GM10266 (cell line): ENCODE results near the gene ARPIN.

Experiments used
- DNase-seq: peaks from one replicate; pipeline ENCODE4 v3.0.0; 2012; ENCODE audit errors: extremely low spot score
- CTCF ChIP-seq: IDR thresholded peaks from 2 replicates; pipeline ENCODE4 v1.5.1; 2012; ENCODE audit warnings: mild to moderate bottlenecking, low read depth; ENCODE audit not compliant: control insufficient read depth, insufficient read depth; ENCODE audit errors: missing control alignments

ARPIN gene

DNA sequence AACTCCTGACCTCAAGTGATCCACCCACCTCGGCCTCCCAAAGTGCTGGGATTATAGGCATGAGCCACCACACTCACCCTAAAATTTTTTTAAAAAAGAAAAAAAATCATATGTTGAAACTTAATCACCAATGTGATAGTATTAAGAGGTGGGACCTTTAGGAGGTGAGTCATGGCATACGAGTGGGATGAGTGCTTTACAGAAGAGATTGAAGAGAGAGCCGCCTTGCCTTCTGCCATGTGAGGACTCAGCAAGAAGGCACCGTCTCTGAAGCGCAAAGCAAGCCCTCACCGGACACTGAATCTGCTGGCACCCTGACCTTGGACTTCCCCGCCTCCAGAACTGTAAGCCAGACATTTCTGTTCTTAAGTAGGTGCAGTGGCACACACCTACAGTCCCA lies 5.5 kb downstream of the ARPIN start:
- DNase-seq: no peak
- no peak for TF ChIP-seq CTCF

GRCh38 chr15:89905846-89906378 lies 6.8 kb downstream of the ARPIN start:
- no peak for TF ChIP-seq CTCF
- no peak for DNase-seq

DNA sequence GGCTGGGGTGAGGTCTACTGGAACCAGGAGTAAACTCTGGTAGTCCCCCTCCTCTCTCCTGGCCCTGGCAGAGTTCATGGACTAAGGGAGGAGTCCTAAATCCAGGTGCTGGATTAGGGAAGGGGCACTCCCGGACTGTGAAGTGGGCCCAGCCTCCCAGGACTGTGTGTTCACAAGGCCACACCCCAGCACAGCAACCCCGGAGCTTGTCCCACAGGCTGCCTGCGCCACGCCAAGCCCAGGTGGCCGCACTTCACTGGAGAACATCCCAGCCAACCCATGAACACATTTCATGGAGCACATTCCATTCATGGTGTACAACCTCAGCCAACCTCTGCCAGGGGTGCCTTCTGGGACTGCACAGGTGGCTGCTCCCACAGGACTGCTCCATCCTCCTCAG lies 8.2 kb downstream of the ARPIN start:
- no peak for DNase-seq
- TF ChIP-seq CTCF: no peak

DNA sequence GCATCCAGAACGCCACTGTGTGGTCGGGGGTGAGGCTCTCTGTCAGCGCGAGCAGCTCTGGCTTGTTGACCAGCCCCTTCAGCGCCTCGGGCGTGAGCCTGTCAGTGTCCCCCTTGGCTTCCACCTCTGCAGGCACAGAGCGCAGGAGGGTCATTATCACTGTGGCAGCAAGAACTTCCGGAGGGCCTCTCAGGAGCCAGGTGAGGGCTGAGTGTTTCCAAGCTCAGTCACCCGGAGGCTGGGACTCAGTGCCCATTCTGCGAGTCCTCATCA lies 9.0 kb downstream of the ARPIN start:
- DNase-seq: no peak
- no peak for TF ChIP-seq CTCF

- no peak for DNase-seq
- TF ChIP-seq CTCF: no peak
Observed at GRCh38 chr15:89903015-89903857, 9.5 kb downstream of the ARPIN start.

GRCh38 chr15:89900849-89901248 lies 11.9 kb downstream of the ARPIN start:
- TF ChIP-seq CTCF: no peak
- no peak for DNase-seq

DNA sequence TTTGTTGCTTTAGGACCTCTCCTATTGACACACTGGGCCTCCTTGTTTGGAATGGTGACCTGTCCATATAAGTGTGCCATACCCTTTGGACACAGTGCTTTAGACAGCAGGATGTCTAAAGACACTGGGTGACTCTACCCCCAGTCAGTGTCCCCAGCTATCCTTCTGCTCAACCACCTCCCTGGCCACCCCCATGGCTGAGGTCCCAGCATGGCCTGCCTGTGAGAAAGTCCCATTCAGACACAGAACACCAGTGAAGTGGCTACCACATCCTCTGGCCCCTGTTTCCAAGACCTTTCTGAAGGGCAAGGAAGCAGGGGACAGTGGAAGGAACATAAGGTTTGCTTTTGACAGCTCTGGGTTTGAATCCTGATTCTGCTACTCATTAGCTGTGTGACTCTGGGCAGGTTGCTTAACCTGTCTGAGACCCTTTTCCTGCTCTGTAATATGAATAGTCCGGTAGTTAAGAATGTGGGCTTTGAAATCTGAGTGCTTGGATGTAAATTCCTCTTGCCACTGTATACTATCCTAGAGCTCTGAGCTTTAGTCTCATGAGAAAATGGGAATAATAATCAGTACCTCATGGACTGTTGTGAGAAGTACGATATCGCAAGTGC lies 12.7 kb downstream of the ARPIN start:
- DNase-seq: no peak
- no peak for TF ChIP-seq CTCF
